Measurements from ENCODE around the gene ECE2. TPM values are rescaled to one million over a fixed set of nuclear protein-coding genes. Genes with fewer than 3 reads are reported as not detected.

ECE2 gene
- total RNA-seq, 1 experiment from 2014 or later, result 0.46 TPM

GRCh38 chr3:184248454-184249411, 27.1 kb upstream of the ECE2 start, which contains the start of gene ALG3 (continued):
- TF ChIP-seq ZMAT4 (CRISPR knock-in tag; IDR thresholded peaks at IDR 0.05) (no peak), CREM (CRISPR knock-in tag; IDR thresholded peaks at IDR 0.05) (no peak), HMGXB4 (CRISPR knock-in tag; IDR thresholded peaks at IDR 0.05) (no peak), ZNF138 (CRISPR knock-in tag; conservative IDR thresholded peaks at IDR 0.05) (no peak), CTCF (IDR thresholded peaks at IDR 0.05) (no peak), NR2C2 (CRISPR knock-in tag; IDR thresholded peaks at IDR 0.05) (no peak; the same call in 1 of the 2 replicates), ZNF396 (CRISPR knock-in tag; IDR thresholded peaks at IDR 0.05; ENCODE audit: borderline replicate concordance) (no peak), USF2 (CRISPR knock-in tag; IDR thresholded peaks at IDR 0.05) (0 out of 2 replicates have a peak, but pooled peaks have one; percentile 0), USF1 (CRISPR knock-in tag; IDR thresholded peaks at IDR 0.05) (peak; percentile 51; the same call in 1 of the 2 replicates), ZBTB43 (CRISPR knock-in tag; IDR thresholded peaks at IDR 0.05) (peak; percentile 31; the same call in 1 of the 2 replicates), SMAD4 (CRISPR knock-in tag; IDR thresholded peaks at IDR 0.05) (0 out of 2 replicates have a peak, but pooled peaks have one; percentile 45), TEAD4 (CRISPR knock-in tag; IDR thresholded peaks at IDR 0.05) (no peak), TEAD1 (CRISPR knock-in tag; IDR thresholded peaks at IDR 0.05) (peak; percentile 79; the same call in 1 of the 2 replicates), GABPB1 (CRISPR knock-in tag; IDR thresholded peaks at IDR 0.05) (peak; percentile 17; the same call in 1 of the 2 replicates), FOXJ3 (CRISPR knock-in tag; IDR thresholded peaks at IDR 0.05; ENCODE audit: borderline replicate concordance) (no peak), IRF1 (CRISPR knock-in tag; IDR thresholded peaks at IDR 0.05) (peak; percentile 83; the same call in 1 of the 2 replicates), NR1H2 (CRISPR knock-in tag; IDR thresholded peaks at IDR 0.05) (no peak), ZNF671 (CRISPR knock-in tag; IDR thresholded peaks at IDR 0.05) (no peak)

Measured in WTC11 (cell line).